Measurements from ENCODE around the gene NECTIN4. TPM values are rescaled to one million over a fixed set of nuclear protein-coding genes. Genes with fewer than 3 reads are reported as not detected.
A peak's percentile ranks its signal among the peaks of the same experiment; 100 is the strongest.

Gene NECTIN4
- total RNA-seq, 1 experiment from 2014 or later, result 0.21 TPM

DNA sequence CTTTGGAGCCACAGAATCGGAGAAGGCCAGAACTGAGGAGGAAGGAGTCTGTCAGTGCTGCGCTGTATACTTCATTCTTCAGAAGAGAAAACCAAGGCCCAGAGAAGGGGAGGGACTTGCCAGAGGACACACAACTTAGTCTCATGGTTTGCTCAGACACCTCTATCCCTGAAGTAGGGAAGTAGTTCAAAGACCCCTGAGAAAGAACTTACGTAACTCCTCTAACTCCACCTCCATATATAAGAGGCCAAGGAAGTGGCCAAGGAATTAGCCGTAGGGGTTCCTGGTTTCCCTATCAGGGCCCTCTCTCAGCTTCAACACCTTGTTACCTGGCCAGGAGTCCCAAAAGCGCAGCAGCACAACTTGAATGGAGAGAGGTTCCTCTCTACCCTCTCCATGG is 580 bp upstream of the NECTIN4 start:
- in situ Hi-C loops (cut with HindIII; ENCODE audit: low pct_unique_long_range_greater_than_20kb, low sequenced_read_pairs), result no loop called here
- DNase-seq (ENCODE audit: low read depth, low spot score), result no peak

- no peak for DNase-seq (ENCODE audit: low read depth, low spot score)
- in situ Hi-C loops (cut with HindIII; ENCODE audit: low pct_unique_long_range_greater_than_20kb, low sequenced_read_pairs), result no loop called here
Measured at GRCh38 chr1:161088587-161089110, 709 bp downstream of the NECTIN4 start.

DNA sequence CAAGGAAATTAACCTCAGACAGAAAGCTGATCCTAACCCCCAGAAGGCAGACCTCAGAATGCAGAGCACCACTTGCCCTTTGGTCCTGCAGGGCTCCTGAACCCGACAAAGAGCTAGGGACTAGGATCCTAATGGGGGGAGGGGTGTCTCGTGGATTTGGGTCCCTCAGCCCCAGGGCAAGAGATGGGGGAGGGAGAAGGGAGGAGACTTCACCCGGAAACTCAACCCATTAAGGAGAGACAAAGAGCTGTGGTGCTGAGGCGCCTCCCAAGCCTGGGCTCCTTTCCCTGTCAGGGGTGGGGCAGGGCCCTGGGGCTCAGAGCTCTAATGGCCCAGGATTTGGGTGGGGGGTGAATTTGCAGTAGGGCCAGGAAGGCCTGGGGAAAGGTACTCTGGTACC is 2.9 kb downstream of the NECTIN4 start:
- in situ Hi-C loops (cut with HindIII; ENCODE audit: low pct_unique_long_range_greater_than_20kb, low sequenced_read_pairs), result no loop called here
- no peak for DNase-seq (ENCODE audit: low read depth, low spot score)

DNA sequence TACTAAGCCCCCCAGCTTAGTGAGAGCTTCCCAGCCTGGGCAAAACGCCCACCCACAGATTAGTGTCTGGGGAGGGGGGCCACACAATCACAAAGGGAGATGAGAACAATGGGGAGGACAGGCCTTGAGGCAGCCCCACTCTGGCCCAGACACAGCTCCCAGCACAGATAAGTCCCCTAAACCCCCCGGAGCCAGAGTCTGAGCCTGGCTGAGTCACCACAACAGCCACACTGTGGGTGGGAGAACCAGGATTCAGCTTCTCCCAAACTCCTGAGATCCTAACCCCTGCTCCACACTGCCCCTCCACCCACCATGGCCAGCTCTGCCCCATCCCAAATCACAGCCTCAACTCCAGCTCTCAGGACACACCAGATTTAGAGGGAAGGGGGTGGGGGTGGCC is 4.2 kb downstream of the NECTIN4 start:
- no peak for DNase-seq (ENCODE audit: low read depth, low spot score)
- in situ Hi-C loops (cut with HindIII; ENCODE audit: low pct_unique_long_range_greater_than_20kb, low sequenced_read_pairs), result no loop called here

DNA sequence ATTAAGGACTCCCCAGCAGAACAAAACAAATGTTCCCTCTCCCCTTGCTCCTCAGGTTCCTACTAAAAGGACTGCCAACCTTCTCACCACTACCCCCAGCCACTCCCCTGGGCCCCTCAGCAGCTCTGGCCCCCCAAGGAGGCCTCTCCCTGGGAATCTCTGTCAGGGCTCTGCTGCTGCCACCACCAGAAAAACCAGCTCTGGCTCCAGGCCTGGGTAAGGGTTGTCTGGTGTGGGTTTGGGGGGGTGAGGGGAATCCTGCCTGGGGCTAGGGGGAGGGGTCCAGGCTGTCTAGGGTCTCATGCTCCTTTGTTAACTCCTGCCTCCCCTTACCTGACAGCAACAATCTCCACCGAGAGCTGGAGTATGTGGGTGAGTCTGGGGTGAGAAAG is 4.8 kb downstream of the NECTIN4 start:
- no peak for DNase-seq (ENCODE audit: low read depth, low spot score)
- in situ Hi-C loops (cut with HindIII; ENCODE audit: low pct_unique_long_range_greater_than_20kb, low sequenced_read_pairs), result no loop called here

DNA sequence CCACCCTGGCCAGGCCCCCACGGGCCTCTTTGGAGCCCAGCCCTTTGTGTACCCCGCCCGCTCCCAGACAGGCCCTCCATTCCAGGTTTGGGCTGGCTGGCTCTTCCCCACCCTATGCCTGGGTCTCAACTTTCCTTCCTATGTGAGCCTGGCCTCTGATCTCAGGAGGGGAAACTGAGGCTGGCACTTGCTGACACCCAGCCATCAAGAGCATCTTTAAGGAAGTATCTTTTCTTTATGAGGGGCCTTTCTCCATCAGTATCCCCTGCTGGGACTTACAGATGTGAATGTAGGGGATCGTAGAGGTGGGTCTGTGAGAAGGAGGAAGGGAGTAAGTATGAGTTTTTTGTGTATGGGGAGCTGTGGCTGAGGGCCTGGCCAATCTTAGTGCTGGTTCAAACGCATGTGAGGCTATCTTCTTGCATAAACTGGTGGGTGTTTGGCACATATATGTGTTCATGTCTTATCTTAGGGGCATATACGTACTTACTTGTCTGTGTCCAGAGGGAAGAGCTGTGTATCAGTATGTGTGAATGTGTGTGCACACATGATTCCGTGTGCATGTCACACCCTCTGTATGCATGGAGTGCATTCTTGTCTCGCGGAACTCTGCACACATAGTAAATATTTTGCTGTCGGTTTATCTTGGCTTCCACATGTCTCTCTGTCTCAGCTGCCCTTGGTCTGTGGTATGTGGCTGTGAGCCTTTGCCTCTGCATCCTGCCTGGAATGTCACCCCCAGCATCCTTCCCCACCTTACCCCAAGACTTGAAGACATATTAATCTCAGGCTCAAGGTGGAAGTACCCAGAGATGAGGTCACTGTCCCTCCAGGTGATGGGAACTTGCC is 5.4 kb downstream of the NECTIN4 start:
- DNase-seq (ENCODE audit: low read depth, low spot score), result no peak
- in situ Hi-C loops (cut with HindIII; ENCODE audit: low pct_unique_long_range_greater_than_20kb, low sequenced_read_pairs), result no loop called here

- in situ Hi-C loops (cut with HindIII; ENCODE audit: low pct_unique_long_range_greater_than_20kb, low sequenced_read_pairs), result no loop called here
- DNase-seq (ENCODE audit: low read depth, low spot score), result peak; percentile 46
Measured at GRCh38 chr1:161082996-161083747, 6.2 kb downstream of the NECTIN4 start.

DNA sequence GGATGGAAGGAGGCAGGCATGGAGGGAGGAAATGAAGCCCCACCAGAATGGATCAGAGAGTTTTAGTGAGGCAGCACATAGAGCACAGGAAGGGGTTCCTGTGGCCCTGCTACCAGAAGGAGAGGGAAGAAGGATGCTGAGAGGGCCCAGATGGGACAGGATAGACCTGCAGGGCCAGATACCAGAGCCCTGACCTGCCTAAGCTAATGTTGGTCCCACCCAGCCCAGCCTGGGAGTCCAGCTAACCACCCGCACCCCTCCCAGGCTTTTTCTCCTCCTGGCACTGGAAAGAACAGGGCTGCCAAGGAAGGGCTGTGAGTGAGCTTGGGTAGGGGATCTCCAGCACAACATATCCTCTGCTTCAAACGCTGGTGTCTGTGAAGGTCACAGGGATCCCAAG is 6.9 kb downstream of the NECTIN4 start:
- no peak for DNase-seq (ENCODE audit: low read depth, low spot score)
- in situ Hi-C loops (cut with HindIII; ENCODE audit: low pct_unique_long_range_greater_than_20kb, low sequenced_read_pairs), result no loop called here

DNA sequence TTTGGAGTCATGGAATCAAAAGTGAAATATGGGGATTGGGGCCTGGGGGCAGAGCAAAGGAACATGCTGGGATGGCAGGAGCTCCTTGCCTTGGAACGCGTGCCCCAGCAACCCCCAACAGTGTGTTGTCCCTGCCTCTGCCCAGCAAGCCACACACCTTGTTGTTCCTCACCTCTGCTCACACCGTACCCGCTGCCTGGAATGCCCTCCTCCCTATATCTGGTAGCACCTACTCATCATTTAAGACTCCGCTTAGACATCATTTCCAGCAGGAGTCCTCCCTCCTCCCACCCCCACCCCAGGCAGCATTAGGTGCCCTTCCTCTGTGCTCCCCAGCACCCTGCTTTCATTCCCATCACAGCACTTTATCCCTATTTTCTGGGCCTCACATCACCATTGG is 7.8 kb downstream of the NECTIN4 start:
- in situ Hi-C loops (cut with HindIII; ENCODE audit: low pct_unique_long_range_greater_than_20kb, low sequenced_read_pairs), result no loop called here

DNA sequence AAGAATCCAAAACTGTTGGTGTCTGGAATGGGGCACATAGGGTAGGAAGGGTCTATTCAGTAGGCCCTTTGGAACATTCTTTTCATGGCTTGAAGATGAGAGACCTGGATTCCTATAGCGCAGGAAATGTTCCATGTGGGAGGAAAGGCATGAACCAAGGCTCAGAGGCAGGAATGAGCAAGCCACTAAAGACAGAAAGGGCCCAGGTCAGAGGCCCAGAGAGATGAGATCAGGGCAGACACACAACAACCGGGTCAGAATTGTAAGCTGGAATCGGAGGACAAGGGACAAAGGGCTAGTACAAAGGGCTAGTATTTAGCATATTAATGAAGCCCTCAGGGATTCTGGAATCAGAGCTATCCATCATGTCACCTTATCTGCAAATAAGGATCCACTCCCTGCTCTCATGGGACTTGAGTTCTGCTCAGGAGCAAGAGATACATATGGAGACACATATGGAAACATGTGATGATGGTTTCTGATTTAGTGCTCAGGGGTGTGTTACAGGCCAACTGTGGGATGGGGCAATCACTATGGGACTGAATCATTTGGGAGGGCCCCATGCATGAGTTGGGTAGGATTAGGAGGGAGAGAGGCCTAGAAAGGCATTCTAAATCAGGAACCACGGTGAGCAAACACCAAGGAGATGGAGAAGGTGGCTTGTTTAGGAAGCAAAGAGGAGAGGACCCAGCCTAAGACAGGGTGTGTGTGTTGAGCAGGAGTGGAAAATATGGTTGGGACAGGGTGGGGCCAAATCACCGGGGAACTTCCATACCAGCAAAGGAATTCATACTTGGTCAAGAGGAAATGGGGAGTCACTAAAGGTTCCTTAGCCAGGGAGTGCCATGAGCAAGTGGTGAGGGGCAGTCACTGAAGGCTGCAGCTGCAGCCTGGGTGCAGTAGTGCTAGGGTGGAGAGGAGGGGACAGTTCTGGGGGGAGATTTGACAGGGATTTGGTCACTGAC is 8.6 kb downstream of the NECTIN4 start:
- no peak for DNase-seq (ENCODE audit: low read depth, low spot score)
- in situ Hi-C loops (cut with HindIII; ENCODE audit: low pct_unique_long_range_greater_than_20kb, low sequenced_read_pairs), result no loop called here

More for the DNA sequence above, 7.8 kb downstream of the NECTIN4 start:
- no peak for DNase-seq (ENCODE audit: low read depth, low spot score)

GRCh38 chr1:161079436-161080110 is 9.8 kb downstream of the NECTIN4 start:
- no peak for DNase-seq (ENCODE audit: low read depth, low spot score)
- in situ Hi-C loops (cut with HindIII; ENCODE audit: low pct_unique_long_range_greater_than_20kb, low sequenced_read_pairs), result no loop called here

DNA sequence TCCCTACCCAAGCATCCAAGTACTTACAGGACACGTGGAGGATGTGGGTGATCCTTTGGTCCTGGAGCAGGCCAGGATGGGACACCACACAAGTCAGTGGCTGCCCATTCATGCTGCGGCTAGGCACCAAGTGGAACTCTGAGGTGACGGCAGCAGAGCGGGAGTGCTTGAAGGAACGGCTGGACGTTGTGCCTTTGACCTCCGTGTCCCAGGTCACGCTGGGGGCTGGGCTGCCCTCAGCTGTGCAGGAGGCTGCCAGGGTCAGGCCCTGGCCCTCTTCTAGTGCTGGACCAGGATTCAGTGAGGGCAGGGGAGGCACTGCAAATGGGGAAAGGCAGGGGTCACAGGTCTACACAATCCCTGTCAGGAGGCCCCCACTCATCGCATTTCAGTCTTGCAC is 11.9 kb downstream of the NECTIN4 start:
- no peak for DNase-seq (ENCODE audit: low read depth, low spot score)
- in situ Hi-C loops (cut with HindIII; ENCODE audit: low pct_unique_long_range_greater_than_20kb, low sequenced_read_pairs), result no loop called here

DNA sequence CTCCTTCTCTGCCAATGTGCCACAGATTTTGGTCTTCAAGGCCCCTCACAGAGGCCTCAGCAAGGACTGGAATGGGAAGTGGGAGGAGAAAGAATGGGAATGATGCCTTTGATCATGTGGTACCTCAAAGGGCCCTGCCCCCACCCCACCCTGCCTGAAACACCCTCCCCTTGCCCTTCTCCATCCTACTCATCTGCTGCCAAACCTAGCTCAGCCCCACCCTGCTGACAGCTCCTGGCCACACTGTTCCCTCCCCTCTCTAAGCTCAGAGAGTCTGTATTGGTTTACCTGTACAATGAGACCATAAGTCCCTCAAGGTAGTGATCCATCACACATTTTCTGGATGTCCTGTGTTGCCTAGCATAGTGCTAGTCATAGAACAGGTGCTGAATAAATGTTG is 12.9 kb downstream of the NECTIN4 start:
- in situ Hi-C loops (cut with HindIII; ENCODE audit: low pct_unique_long_range_greater_than_20kb, low sequenced_read_pairs), result no loop called here
- DNase-seq (ENCODE audit: low read depth, low spot score), result no peak

- DNase-seq (ENCODE audit: low read depth, low spot score), result no peak
- in situ Hi-C loops (cut with HindIII; ENCODE audit: low pct_unique_long_range_greater_than_20kb, low sequenced_read_pairs), result no loop called here
Measured at GRCh38 chr1:161074676-161075368, 14.5 kb downstream of the NECTIN4 start.

- DNase-seq (ENCODE audit: low read depth, low spot score), result no peak
- in situ Hi-C loops (cut with HindIII; ENCODE audit: low pct_unique_long_range_greater_than_20kb, low sequenced_read_pairs), result no loop called here
Measured at GRCh38 chr1:161073474-161074121, 15.8 kb downstream of the NECTIN4 start.

- in situ Hi-C loops (cut with HindIII; ENCODE audit: low pct_unique_long_range_greater_than_20kb, low sequenced_read_pairs), result no loop called here
- no peak for DNase-seq (ENCODE audit: low read depth, low spot score)
Measured at GRCh38 chr1:161072751-161073449, 16.5 kb downstream of the NECTIN4 start.
